B cell (primary cell): ENCODE results near the gene DPPA2.

Source experiments
- EZH2 ChIP-seq: IDR thresholded peaks from 2 replicates; pipeline ENCODE4 v1.6.1; 2012; ENCODE audit warnings: borderline replicate concordance, low read depth, mild to moderate bottlenecking, moderate library complexity, low read length; ENCODE audit not compliant: insufficient read depth, poor library complexity, severe bottlenecking
- TF ChIP-seq, protein P1 (sequence below): fragments of 200-600 bp; IDR thresholded peaks from one replicate; pipeline ENCODE4 v1.8.0; 2022; ENCODE audit warnings: antibody characterized with exemption, mild to moderate bottlenecking

DNA sequence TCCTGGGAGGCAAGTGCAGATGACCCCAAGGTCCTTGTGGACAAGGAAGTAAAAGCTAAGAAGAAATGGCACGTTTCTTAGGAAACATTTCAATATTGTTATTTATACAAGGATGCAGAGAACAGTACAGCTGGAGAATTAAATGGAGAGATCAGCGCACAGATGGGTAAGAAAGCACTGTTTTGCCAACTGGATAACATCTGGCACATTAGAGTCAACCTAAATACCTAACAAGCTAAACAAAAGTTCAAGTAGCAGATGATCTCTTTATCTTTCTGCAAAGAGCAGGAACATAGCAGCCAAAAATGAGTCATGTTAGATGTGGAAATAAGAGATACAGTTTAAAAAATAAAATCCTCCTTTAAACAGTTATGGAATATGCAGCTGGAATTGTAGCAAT, 36.7 kb upstream of the DPPA2 start:
- TF ChIP-seq, protein P1, sequence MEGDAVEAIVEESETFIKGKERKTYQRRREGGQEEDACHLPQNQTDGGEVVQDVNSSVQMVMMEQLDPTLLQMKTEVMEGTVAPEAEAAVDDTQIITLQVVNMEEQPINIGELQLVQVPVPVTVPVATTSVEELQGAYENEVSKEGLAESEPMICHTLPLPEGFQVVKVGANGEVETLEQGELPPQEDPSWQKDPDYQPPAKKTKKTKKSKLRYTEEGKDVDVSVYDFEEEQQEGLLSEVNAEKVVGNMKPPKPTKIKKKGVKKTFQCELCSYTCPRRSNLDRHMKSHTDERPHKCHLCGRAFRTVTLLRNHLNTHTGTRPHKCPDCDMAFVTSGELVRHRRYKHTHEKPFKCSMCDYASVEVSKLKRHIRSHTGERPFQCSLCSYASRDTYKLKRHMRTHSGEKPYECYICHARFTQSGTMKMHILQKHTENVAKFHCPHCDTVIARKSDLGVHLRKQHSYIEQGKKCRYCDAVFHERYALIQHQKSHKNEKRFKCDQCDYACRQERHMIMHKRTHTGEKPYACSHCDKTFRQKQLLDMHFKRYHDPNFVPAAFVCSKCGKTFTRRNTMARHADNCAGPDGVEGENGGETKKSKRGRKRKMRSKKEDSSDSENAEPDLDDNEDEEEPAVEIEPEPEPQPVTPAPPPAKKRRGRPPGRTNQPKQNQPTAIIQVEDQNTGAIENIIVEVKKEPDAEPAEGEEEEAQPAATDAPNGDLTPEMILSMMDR: no peak
- no peak for TF ChIP-seq EZH2
